Esophagus (tissue), 2 donors: ENCODE measurements around the gene EXOG. TPM values are rescaled to one million over a fixed set of nuclear protein-coding genes. Genes with fewer than 3 reads are reported as not detected.

Source experiments
- H3K27ac ChIP-seq, 2 donors: one replicate each; pipeline ENCODE4 v1.5.1; 2013; ENCODE audit warnings: low read depth in 2 of 2, mild to moderate bottlenecking in 2 of 2, inconsistent platforms in 1 of 2, low read length in 1 of 2, moderate library complexity in 1 of 2
- H3K27me3 ChIP-seq, 2 donors: one replicate each; pipeline ENCODE4 v1.6.1; 2013; ENCODE audit warnings: low read length in 2 of 2, control low read depth in 1 of 2, mild to moderate bottlenecking in 1 of 2; ENCODE audit not compliant: insufficient read depth in 2 of 2, control insufficient read depth in 1 of 2
- H3K36me3 ChIP-seq, 2 donors: one replicate each; pipeline ENCODE4 v1.6.1; 2013; ENCODE audit warnings: low read length in 1 of 2; ENCODE audit not compliant: control insufficient read depth in 2 of 2, insufficient read depth in 2 of 2
- H3K4me1 ChIP-seq, 2 donors: one replicate each; pipeline ENCODE4 v1.6.1; 2013; ENCODE audit warnings: low read length in 1 of 2; ENCODE audit not compliant: control insufficient read depth in 2 of 2, insufficient read depth in 2 of 2
- H3K4me3 ChIP-seq, 2 donors: one replicate each; pipeline ENCODE4 v1.5.1; 2013; ENCODE audit warnings: low read length in 2 of 2, mild to moderate bottlenecking in 2 of 2, low read depth in 1 of 2, moderate library complexity in 1 of 2
- H3K9me3 ChIP-seq, 2 donors: one replicate each; pipeline ENCODE4 v1.6.1; 2013; ENCODE audit warnings: mild to moderate bottlenecking in 2 of 2, low read depth in 1 of 2, low read length in 1 of 2, moderate library complexity in 1 of 2; ENCODE audit not compliant: control insufficient read depth in 2 of 2, insufficient read depth in 1 of 2
- WGBS, 2 donors: extraction: QIAGEN DNeasy Blood & Tissue Kit; methylation state at CpG; one replicate each; pipeline ENCODE4 v1.1.7; 2013; 5-methylcytosine and 5-hydroxymethylcytosine counted together
- polyA plus RNA-seq, 2 donors: library from polyadenylated mRNA; stranded (reverse); fragments of 200-250 nt; gene quantifications; one replicate each; pipeline ENCODE4 v1.2.3, GENCODE V29; 2013
- donor health status: healthy with polysubstance abuse.
- donor health status: Bipolar disorder and iron deficiency.

Gene EXOG
- polyA plus RNA-seq, 2 donors: 2.4 to 4.1 TPM

DNA sequence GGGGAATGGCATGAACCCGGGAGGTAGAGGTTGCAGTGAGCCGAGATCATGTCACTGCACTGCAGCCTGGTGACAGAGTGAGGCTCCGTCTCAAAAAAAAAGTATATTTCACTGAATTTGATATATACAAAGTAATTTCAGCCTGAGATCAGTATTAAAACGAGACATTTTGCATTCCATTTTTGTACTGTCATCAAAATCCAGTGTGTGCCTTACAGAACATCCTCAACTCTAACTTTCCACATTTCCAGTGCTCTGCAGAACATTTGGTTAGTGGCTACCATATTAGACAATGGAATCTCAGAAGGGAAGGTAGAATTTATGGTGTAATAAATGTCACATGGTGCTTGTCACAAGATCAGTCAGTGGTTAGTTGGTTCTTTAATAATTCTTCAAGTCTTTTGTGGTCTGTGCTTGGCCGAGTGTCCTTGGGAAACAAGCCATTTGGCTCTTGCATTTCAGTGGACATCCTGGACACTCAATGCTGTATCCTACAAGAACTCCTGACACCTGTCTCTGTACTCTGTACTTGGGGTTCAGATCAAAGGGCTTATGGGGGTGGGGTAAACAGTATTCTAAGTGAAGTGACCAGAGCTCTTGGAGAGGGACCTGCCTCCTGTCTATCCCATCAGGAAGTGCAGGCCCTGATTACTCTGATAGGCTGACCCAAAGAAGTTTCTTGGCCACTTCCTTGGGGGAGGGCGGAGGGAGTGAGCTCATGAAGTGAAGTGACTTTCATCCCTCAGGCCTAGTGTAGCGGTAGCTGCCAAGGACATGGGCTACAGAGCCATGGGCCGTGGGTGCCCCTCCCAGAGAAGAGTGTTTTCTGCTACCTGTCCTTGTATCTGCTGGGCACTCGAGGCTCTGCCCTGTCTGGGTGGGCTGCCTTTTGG lies 38.8 kb upstream of the EXOG start:
- WGBS, 2 donors: 86 to 87% methylated on average over 9 of the region's 9 CpGs
- Histone ChIP-seq H3K27me3 (no peaks in the 10 kb centered on the region), H3K4me1 (peaks cover 9 to 15% of the 10 kb centered on the region in 2 donors)

DNA sequence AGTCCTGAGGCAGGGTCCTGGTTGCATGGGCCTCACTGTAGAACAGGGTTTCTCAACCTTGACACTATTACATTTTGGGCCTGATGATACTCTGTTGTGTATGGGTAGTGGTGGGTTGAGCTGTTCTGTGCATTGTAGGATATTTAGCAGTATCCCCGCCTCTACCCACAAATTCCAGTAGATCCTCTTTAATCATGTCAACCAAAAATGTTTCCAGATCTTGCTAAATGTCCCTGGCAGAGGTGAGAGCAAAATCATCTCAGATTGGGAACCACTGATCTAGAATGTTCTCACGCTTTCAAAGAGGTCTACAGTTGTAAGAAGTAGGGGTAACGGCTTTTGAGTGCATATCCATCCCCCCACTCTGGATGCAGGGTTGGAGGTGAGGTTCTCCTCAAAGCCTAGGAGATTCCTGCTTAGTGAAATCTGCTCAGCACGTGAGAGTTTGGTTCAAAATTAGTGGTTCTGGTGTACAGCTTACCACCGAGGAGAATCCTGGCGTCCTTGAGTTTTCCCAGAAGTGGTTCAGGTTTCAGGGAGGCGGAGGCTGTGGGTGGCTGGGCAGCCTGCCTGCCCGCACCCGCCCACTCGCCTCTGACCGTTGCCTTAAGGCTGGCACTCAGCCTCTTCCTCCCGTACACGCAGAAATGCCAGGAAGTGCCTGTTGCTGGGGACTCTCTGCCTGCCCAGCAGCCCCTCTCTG lies 37.2 kb upstream of the EXOG start:
- peaks cover 9 to 10% of the 10 kb centered on the region in 2 donors for H3K4me1 ChIP-seq
- H3K27me3 ChIP-seq: no peaks in the 10 kb centered on the region
- WGBS, 2 donors: 39 to 41% methylated on average over 13 of the region's 13 CpGs
- peak overlapping the region in 1 of 2 donors; percentile 25 for H3K4me3 ChIP-seq
- H3K36me3 ChIP-seq: no peaks in the 10 kb centered on the region
- no peaks in the 10 kb centered on the region for H3K9me3 ChIP-seq
- H3K27ac ChIP-seq: no peak overlapping the region

More for the DNA sequence above, 38.8 kb upstream of the EXOG start:
- Histone ChIP-seq H3K36me3 (no peaks in the 10 kb centered on the region), H3K27ac (no peak overlapping the region), H3K4me3 (no peak overlapping the region), H3K9me3 (no peaks in the 10 kb centered on the region)

DNA sequence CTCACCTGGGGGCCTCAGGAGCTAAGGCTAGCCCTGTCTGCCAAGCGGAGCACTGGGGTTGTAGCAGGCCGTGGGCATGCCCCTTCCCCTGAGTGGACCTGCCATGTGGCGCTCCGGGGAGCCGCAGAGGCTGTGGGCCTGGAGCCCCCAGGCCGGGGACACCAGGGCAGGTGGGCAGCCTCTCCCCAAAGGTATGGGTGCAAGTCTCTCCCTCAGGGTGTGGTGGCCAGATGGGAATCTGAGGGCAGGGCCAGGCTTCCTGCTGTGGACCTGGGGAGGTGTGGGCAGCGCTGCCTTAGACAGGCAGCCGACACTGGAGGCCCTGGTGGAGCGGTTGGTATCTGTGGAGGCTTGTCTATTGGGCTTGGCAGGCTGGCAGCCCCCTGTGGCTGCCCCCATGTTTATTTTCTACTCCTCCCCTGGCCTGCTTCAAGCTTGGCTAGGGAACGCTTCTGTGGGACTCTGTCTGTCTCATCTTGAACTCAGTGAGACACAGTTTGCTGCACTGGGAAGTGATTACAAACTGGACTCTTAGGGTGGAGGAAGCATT lies 36.6 kb upstream of the EXOG start:
- no peaks in the 10 kb centered on the region for H3K9me3 ChIP-seq
- peaks cover 9% of the 10 kb centered on the region in 2 donors for H3K4me1 ChIP-seq
- H3K36me3 ChIP-seq: no peaks in the 10 kb centered on the region
- H3K27me3 ChIP-seq: no peaks in the 10 kb centered on the region
- H3K4me3 ChIP-seq: peak overlapping the region in 1 of 2 donors; percentile 25
- H3K27ac ChIP-seq: no peak overlapping the region
- WGBS, 2 donors: 56 to 61% methylated on average over 10 of the region's 10 CpGs

DNA sequence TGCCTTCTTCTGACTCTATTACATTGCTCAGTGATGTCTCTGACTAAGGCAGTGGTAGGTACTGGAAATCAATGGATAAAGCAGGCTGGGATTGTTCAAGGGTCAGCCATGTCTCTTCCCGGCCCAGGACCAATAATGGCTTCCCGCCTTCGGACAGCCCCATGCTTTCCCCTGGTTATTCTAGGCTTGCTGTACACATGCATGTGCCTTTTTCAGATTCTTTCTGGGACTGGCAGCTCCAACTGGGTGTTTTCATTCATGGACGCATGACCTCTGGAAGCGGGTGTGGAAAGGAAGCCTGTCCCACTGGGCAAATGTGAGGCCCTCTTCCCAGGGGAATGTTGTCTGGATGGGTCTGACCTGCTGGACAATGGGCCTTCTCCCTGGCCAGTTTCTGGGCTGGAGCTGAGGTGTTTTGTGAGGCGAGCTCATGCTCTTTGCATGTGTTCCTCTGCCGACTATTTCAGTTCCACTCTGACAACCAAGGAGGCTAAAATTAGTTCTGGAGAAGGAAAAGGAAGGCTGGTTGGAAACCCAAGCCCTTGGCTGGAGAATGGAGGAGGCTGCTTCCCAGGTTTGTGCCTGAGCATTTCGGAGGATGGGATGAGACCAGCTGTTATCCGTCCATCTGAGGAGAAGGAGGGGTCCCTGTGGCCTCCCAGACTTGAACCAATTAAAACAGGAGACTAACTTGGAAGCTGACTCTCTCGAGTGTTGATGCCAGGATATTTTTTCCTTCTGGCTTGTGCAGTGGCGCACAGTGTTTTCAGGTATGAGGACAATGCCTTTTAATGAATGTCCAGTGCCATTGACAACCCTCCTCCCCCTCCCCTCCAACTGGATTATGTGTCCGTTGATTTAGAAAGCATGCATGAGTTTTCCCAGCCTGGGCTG lies 35.5 kb upstream of the EXOG start:
- peaks cover 7 to 9% of the 10 kb centered on the region in 2 donors for H3K4me1 ChIP-seq
- H3K27me3 ChIP-seq: no peaks in the 10 kb centered on the region
- no peak overlapping the region for H3K4me3 ChIP-seq
- no peaks in the 10 kb centered on the region for H3K9me3 ChIP-seq
- H3K27ac ChIP-seq: peak overlapping the region in 1 of 2 donors; percentile 24
- 75 to 78% methylated on average over 12 of the region's 12 CpGs for whole genome bisulfite sequencing, 2 donors
- H3K36me3 ChIP-seq: no peaks in the 10 kb centered on the region

DNA sequence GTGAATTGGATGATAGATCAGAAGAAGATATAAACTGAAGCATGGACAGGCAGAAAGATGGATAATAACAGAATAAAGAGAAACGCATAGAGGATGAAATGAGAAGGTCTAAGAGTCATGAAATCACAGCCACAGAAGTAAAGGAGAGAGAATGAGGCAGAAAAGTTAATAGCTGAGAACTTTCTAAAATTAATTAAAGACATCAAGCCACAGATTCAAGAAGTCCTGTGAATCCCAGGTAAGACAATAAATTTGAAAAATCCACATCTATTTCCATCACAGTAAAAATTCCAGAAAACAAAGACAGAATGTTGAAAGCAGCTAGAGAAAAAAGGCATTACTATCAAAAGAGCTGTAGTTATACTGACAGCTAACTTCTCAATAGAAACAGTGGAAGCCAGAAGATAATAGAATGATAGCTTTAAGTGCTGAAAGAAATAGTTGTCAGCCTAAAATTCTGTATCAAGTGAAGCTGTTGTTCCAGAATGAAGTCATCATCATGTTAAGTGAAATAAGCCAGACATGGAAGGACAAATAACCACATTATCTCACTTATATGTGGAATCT lies 30.5 kb upstream of the EXOG start:
- 95 to 97% methylated on average over 1 of the region's 1 CpG for WGBS, 2 donors
- Histone ChIP-seq H3K4me1 (peaks cover 0 to 1% of the 10 kb centered on the region in 2 donors), H3K4me3 (no peak overlapping the region), H3K9me3 (no peaks in the 10 kb centered on the region), H3K27ac (no peak overlapping the region), H3K36me3 (no peaks in the 10 kb centered on the region), H3K27me3 (no peaks in the 10 kb centered on the region)

DNA sequence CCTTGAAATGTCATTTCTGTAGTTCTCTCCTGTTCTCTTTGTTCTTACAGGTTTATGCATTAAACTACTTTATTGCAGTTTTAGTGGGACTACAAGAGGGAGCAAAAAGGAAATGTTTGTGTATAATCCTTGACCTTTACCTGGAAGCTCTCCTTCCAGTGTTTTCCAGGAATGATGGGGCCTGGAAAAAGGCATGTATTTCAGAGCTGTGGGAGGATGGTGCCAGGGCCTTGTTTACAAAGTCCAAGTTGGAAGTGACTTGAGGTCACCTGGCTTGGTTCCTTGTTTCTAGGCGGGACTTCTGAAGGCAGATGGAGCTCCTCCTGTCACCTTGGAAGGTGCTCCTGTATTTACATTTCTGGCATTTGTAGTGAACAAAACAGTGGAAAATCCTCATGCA lies 27.4 kb upstream of the EXOG start:
- WGBS, 2 donors: 58 to 91% methylated on average over 1 of the region's 1 CpG
- peaks cover 0 to 6% of the 10 kb centered on the region in 2 donors for H3K4me1 ChIP-seq
- H3K27ac ChIP-seq: no peak overlapping the region
- no peaks in the 10 kb centered on the region for H3K36me3 ChIP-seq
- no peaks in the 10 kb centered on the region for H3K27me3 ChIP-seq
- H3K9me3 ChIP-seq: no peaks in the 10 kb centered on the region
- no peak overlapping the region for H3K4me3 ChIP-seq

DNA sequence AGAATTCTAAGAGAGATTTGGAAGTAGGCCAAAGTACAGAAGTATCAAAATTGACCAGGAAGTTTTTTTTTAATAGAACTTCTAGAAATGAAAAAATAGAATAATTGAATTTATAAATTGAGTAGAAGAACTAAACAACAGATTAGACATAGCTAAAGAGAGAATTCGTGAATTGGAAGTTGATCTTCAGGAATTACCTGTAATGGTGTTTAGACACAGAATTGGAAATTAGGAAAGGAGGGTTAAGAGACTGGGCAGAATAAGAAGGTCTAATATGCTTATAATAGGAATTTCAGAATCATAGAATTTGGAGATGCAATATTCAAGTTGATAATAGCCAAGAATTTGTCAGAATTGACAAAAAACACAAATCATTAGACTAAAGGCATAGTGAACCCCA lies 26.3 kb upstream of the EXOG start:
- Histone ChIP-seq H3K36me3 (no peaks in the 10 kb centered on the region), H3K4me1 (peaks cover 0 to 6% of the 10 kb centered on the region in 2 donors), H3K4me3 (no peak overlapping the region), H3K27me3 (no peaks in the 10 kb centered on the region), H3K9me3 (no peaks in the 10 kb centered on the region), H3K27ac (no peak overlapping the region)
- 82 to 90% methylated on average over 1 of the region's 1 CpG for WGBS, 2 donors

DNA sequence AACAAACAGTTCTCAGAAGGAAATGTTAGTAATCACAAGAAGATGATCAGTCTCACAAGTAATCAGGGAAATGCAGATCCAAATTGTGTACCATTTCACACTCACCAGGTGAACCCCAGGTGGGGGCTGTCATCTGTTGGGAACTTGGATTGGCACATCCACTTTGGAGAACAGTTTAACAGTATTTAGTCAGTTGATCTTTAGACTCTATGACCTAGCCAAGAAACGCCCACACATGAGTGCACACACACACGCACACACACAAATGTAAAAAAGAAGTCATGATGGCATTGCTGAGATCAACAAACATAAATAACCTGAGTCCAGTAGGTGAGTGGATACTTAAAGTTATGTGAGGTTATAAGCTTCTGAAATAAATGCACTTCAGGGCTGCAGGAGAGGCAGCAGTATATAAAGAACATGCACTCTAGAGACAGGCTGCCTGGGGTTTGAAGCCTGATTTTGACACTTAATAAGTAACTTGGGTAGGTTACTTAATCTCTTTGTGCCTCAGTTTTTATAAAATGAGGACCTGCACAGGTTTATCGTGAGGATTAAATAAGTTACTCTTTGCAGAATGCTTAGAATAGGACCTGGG lies 24.8 kb upstream of the EXOG start:
- H3K36me3 ChIP-seq: no peaks in the 10 kb centered on the region
- H3K27ac ChIP-seq: no peak overlapping the region
- no peaks in the 10 kb centered on the region for H3K27me3 ChIP-seq
- no peaks in the 10 kb centered on the region for H3K9me3 ChIP-seq
- peaks cover 0 to 6% of the 10 kb centered on the region in 2 donors for H3K4me1 ChIP-seq
- 66 to 84% methylated on average over 3 of the region's 3 CpGs for WGBS, 2 donors
- H3K4me3 ChIP-seq: no peak overlapping the region
